ENCODE measurements around the gene NAP1L4. TPM values are rescaled to one million over a fixed set of nuclear protein-coding genes. Genes with fewer than 3 reads are reported as not detected.

The NAP1L4 gene
- polyA plus RNA-seq, 1 donor from 2014 or later: 199 TPM

DNA sequence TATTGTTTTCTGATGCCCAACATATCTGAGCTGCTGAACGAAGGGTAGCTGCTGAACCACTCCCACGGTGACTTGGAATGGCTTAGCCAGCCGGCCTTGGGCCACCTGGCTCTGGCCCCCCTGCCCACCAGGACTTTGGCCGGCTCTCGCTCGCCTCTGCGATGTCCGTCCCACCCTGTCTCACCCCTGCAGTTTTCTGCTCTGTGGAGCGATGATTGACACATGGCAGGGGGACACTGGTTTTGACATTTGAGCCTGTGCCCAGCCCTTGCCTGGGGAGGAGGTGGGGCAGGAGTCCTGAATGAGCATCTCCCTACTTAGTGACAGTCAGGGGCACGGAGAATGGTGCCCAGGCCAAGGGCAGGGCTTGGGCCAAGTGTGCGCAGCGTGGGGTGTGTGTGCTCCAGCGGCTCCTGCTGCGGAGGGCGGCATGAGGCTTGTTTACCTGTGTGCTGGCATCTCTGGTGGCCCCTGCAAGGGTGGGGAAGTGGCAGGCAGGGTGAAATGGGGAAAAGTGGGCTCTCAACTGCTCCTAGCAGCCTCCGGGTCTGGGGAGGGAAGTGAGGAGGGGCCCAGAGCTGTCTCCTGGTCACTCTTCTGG is 90.8 kb downstream of the NAP1L4 start:
- no peak overlapping the region for H3K4me2 ChIP-seq (ENCODE audit: low read length)

GRCh38 chr11:2899080-2899783 is 92.9 kb downstream of the NAP1L4 start:
- TF ChIP-seq MXI1 (conservative IDR thresholded peaks at IDR 0.05; ENCODE audit: poor library complexity, severe bottlenecking) (no peak), POLR2AphosphoS5 (IDR thresholded peaks at IDR 0.05) (no peak), TAF1 (IDR thresholded peaks at IDR 0.05; ENCODE audit: low read depth) (no peak), RAD21 (conservative IDR thresholded peaks at IDR 0.05) (no peak), EZH2 (IDR thresholded peaks at IDR 0.05; ENCODE audit: borderline replicate concordance, insufficient read depth, low read length, poor library complexity, severe bottlenecking) (no peak), EP300 (conservative IDR thresholded peaks at IDR 0.05; ENCODE audit: poor library complexity, severe bottlenecking) (no peak), SMC3 (conservative IDR thresholded peaks at IDR 0.05; ENCODE audit: poor library complexity) (no peak)
- TF ChIP-seq, protein P1, sequence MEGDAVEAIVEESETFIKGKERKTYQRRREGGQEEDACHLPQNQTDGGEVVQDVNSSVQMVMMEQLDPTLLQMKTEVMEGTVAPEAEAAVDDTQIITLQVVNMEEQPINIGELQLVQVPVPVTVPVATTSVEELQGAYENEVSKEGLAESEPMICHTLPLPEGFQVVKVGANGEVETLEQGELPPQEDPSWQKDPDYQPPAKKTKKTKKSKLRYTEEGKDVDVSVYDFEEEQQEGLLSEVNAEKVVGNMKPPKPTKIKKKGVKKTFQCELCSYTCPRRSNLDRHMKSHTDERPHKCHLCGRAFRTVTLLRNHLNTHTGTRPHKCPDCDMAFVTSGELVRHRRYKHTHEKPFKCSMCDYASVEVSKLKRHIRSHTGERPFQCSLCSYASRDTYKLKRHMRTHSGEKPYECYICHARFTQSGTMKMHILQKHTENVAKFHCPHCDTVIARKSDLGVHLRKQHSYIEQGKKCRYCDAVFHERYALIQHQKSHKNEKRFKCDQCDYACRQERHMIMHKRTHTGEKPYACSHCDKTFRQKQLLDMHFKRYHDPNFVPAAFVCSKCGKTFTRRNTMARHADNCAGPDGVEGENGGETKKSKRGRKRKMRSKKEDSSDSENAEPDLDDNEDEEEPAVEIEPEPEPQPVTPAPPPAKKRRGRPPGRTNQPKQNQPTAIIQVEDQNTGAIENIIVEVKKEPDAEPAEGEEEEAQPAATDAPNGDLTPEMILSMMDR (IDR thresholded peaks at IDR 0.05; ENCODE audit: poor library complexity, severe bottlenecking): no peak
- TF ChIP-seq, protein P2, sequence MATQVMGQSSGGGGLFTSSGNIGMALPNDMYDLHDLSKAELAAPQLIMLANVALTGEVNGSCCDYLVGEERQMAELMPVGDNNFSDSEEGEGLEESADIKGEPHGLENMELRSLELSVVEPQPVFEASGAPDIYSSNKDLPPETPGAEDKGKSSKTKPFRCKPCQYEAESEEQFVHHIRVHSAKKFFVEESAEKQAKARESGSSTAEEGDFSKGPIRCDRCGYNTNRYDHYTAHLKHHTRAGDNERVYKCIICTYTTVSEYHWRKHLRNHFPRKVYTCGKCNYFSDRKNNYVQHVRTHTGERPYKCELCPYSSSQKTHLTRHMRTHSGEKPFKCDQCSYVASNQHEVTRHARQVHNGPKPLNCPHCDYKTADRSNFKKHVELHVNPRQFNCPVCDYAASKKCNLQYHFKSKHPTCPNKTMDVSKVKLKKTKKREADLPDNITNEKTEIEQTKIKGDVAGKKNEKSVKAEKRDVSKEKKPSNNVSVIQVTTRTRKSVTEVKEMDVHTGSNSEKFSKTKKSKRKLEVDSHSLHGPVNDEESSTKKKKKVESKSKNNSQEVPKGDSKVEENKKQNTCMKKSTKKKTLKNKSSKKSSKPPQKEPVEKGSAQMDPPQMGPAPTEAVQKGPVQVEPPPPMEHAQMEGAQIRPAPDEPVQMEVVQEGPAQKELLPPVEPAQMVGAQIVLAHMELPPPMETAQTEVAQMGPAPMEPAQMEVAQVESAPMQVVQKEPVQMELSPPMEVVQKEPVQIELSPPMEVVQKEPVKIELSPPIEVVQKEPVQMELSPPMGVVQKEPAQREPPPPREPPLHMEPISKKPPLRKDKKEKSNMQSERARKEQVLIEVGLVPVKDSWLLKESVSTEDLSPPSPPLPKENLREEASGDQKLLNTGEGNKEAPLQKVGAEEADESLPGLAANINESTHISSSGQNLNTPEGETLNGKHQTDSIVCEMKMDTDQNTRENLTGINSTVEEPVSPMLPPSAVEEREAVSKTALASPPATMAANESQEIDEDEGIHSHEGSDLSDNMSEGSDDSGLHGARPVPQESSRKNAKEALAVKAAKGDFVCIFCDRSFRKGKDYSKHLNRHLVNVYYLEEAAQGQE (IDR thresholded peaks at IDR 0.05; ENCODE audit: borderline replicate concordance): no peak
- Histone ChIP-seq H2AFZ (ENCODE audit: low read depth, low read length) (no peak overlapping the region), H3K79me2 (replicated peaks; ENCODE audit: insufficient read depth, low read length) (no peaks in the 10 kb centered on the region), H4K20me1 (ENCODE audit: insufficient read depth) (no peaks in the 10 kb centered on the region), H3K9ac (ENCODE audit: low read length) (no peak overlapping the region), H3K36me3 (ENCODE audit: insufficient read depth, low read length) (no peaks in the 10 kb centered on the region), H3K4me2 (ENCODE audit: low read length) (no peak overlapping the region), H3K27ac (ENCODE audit: low read length) (no peak overlapping the region), H3F3A (ENCODE audit: insufficient read depth, low read length, poor library complexity, severe bottlenecking) (no peaks in the 10 kb centered on the region), H3K9me2 (ENCODE audit: insufficient read depth, low read length) (no peaks in the 10 kb centered on the region), H3K27me3 (ENCODE audit: insufficient read depth, low read depth, low read length) (peaks cover 16% of the 10 kb centered on the region), H3K4me3 (ENCODE audit: low read length) (no peak overlapping the region), H3K9me3 (ENCODE audit: low read length) (no peaks in the 10 kb centered on the region)

More for the DNA sequence above, 90.8 kb downstream of the NAP1L4 start:
- Histone ChIP-seq H4K20me1 (ENCODE audit: insufficient read depth) (no peaks in the 10 kb centered on the region), H3K4me3 (ENCODE audit: low read length) (peak overlapping the region; percentile 64), H3K9ac (ENCODE audit: low read length) (no peak overlapping the region), H3K36me3 (ENCODE audit: insufficient read depth, low read length) (no peaks in the 10 kb centered on the region), H3K27ac (ENCODE audit: low read length) (no peak overlapping the region), H3K9me3 (ENCODE audit: low read length) (no peaks in the 10 kb centered on the region), H2AFZ (ENCODE audit: low read depth, low read length) (no peak overlapping the region), H3F3A (ENCODE audit: insufficient read depth, low read length, poor library complexity, severe bottlenecking) (no peaks in the 10 kb centered on the region), H3K27me3 (ENCODE audit: insufficient read depth, low read depth, low read length) (peaks cover 16% of the 10 kb centered on the region), H3K79me2 (replicated peaks; ENCODE audit: insufficient read depth, low read length) (no peaks in the 10 kb centered on the region), H3K9me2 (ENCODE audit: insufficient read depth, low read length) (no peaks in the 10 kb centered on the region)
- TF ChIP-seq EZH2 (IDR thresholded peaks at IDR 0.05; ENCODE audit: borderline replicate concordance, insufficient read depth, low read length, poor library complexity, severe bottlenecking) (no peak), MXI1 (conservative IDR thresholded peaks at IDR 0.05; ENCODE audit: poor library complexity, severe bottlenecking) (no peak), POLR2AphosphoS5 (IDR thresholded peaks at IDR 0.05) (no peak), TAF1 (IDR thresholded peaks at IDR 0.05; ENCODE audit: low read depth) (no peak), EP300 (conservative IDR thresholded peaks at IDR 0.05; ENCODE audit: poor library complexity, severe bottlenecking) (no peak), RAD21 (conservative IDR thresholded peaks at IDR 0.05) (no peak), SMC3 (conservative IDR thresholded peaks at IDR 0.05; ENCODE audit: poor library complexity) (no peak)
- TF ChIP-seq, protein P1 (IDR thresholded peaks at IDR 0.05; ENCODE audit: poor library complexity, severe bottlenecking): no peak
- TF ChIP-seq, protein P2 (IDR thresholded peaks at IDR 0.05; ENCODE audit: borderline replicate concordance): no peak

All from neural cell (in vitro differentiated cells).